GM19468 (cell line): ENCODE measurements around the gene UBALD1.

Source experiments
- ATAC-seq: cut with Tn5 transposase; IDR thresholded peaks from one replicate; pipeline ENCODE4 v1.9.1; 2021; ENCODE audit warnings: mild to moderate bottlenecking, moderate library complexity, moderate number of reproducible peaks; ENCODE audit not compliant: unreplicated experiment; ENCODE audit errors: extremely low read depth

Gene UBALD1

GRCh38 chr16:4646773-4647643 is 32.3 kb upstream of the UBALD1 start:
- ATAC-seq, result no peak

DNA sequence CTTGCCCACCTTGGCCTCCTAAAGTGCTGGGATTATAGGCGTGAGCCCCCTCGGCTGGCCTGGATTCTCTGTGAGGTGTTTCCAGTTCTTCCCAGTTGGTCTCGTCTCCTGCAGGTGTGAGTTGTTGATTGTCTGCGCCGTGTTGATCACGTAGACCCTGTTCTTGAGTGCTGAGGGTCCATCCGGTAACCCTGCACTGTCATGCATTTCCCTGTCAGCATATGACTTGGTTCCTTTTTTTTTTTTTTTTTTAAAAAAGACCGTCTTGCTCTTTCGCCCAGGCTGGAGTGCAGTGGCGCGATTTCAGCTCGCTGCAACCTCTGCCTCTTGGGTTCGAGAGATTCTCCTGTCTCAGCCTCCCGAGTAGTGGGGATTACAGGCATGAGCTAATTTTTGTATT is 27.2 kb upstream of the UBALD1 start:
- no peak for ATAC-seq

DNA sequence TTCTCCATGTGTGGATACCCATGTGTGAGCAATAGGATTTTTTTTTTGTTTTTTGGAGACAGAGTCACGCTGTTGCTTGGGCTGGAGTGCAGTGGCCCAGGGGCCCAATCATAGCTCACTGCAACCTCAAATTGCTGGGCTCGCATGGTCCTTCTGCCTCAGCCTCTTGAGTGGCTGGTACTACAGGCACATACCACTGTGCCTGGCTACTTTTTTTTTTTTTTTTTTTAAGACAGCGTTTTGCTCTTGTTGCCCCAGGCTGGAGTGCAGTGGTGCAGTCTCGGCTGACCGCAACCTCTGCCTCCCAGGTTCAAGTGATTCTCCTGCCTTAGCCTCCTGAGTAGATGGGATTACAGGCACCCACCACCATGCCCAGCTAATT is 26.6 kb upstream of the UBALD1 start:
- ATAC-seq, result no peak

- ATAC-seq, result no peak
These were observed 26.1 kb upstream of the UBALD1 start for GRCh38 chr16:4640572-4641305.

GRCh38 chr16:4639899-4640509 is 25.3 kb upstream of the UBALD1 start:
- ATAC-seq, result no peak

- no peak for ATAC-seq
These were observed 22.9 kb upstream of the UBALD1 start for GRCh38 chr16:4637501-4638166.

DNA sequence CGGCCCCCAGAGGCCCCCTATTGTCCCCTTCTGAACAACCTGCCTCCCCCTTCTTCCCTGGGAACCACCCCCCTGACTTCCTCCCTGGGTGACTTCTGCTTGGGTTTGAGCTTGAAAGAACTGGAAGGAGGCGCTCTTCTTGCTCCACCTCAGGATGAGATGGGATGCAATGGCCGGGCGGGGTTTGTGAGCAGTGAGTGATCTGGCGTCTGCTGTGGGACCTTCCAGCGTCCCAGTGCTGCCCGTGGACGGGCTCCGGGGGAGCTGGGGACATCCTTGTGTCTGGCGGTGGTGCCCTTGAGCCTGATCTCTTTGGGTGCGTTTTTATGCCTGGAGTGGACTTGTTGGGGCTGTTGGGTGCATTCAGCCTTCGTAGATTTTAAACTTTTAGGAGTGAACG is 21.5 kb upstream of the UBALD1 start:
- ATAC-seq, result no peak

DNA sequence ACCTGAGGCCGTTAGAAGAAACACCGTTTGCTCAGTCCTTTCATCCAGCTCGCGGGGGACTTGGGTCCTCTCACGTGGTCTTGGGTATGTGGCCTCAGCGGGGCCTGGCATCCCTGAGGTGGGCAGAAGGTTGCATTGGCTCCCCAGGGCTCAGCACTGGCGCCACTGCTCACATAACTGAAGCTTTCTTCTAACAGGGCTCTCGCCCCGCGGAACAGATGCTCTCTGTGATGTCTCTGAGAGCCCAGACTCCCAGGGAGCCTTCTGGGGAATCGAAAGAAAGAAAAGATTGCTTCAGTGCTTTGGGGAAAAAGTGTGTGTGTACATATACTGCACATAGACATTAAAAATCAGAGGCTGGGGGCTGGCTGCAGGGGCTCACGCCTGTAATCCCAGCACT is 20.1 kb upstream of the UBALD1 start:
- ATAC-seq, result no peak

- no peak for ATAC-seq
These were observed 19.4 kb upstream of the UBALD1 start for GRCh38 chr16:4633910-4634635.

DNA sequence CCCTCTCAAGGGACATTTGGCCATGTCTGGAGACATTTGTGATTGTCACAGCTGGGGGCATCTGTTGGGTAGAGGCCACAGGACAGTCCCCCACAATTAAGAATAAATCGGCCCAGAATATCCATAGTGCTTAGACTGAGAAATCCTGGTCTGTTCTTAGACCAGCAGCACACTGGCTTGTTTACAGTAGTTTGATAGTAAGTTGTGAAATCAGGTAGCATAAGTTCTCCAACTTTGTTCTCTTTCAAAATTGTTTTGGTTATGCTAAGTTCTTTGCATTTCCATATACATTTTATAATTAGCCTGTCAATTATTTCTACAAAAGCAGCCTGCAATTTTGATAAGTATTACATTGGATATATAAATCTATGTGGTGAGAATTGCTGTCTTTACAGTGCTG is 16.8 kb upstream of the UBALD1 start:
- no peak for ATAC-seq

DNA sequence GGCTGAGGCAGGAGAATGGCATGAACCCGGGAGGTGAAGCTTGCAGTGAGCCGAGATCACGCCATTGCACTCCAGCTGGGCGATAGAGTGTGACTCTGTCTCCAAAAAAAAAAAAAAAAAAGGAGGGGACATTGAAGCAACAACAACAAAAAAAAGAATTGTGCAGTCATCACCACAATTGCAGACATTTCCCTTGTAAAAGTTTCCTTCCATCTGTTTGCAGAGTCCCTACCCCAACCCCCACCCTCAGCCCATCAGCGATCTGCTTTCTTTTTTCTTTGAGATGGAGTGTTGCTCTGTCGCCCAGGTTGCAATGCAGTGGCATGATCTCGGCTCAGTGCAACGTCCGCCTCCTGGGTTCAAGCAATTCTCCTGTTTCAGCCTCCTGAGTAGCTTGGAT is 13.6 kb upstream of the UBALD1 start:
- no peak for ATAC-seq

DNA sequence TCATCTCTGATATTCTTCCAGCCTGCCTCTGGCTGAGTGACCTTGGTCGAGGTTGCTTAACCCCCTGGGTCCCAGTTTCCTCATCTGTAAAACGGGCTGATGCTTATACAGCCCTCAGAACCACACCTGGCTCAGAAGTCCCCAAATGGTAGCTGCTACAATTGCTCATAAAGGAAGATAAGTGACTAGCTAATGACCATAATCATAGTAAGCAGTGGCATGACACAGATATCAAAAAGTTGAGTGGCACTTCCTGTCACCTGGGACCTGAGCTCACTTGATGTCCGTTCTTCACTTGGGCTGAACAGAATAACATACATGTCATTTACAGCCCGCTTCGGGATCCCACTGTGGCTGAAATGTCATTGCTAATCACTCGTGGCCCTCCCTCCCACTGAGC is 11.7 kb upstream of the UBALD1 start:
- ATAC-seq, result no peak

GRCh38 chr16:4625560-4626159 is 11.0 kb upstream of the UBALD1 start:
- no peak for ATAC-seq

DNA sequence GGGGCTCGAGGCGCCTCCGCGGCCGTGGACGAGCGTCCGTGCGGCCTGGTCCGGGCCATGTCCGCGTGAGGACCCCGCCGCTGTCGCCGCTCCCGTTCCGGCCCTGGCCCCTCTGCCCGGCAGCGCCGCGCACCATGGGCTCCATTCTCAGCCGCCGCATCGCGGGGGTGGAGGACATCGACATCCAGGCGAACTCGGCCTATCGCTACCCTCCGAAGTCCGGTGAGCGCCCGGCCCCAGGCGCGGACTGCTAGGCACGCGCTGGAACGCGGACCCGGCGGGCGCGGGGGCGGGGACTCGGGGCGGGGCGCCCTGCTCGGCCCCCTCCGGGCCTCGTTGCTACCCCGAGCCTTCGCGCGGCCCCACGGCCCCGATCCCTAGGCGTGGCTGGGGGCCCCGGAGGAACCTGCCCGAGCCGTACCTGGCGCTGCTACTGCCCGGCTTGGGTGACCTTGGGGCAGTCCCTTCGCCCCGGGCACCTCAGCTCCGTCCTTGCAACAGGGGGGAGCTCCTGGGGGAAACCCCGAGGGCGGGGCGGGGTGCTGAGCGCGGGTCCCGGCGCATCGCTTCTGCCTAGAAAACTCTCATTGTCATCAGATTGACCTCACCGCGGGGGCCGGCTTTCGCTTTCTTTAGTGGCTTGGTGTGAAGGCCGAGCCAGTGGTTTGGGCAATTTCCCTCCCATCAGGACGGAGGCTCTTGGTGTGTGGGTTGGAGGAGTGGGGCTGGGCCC is 10.3 kb upstream of the UBALD1 start:
- peak; percentile 23 for ATAC-seq

DNA sequence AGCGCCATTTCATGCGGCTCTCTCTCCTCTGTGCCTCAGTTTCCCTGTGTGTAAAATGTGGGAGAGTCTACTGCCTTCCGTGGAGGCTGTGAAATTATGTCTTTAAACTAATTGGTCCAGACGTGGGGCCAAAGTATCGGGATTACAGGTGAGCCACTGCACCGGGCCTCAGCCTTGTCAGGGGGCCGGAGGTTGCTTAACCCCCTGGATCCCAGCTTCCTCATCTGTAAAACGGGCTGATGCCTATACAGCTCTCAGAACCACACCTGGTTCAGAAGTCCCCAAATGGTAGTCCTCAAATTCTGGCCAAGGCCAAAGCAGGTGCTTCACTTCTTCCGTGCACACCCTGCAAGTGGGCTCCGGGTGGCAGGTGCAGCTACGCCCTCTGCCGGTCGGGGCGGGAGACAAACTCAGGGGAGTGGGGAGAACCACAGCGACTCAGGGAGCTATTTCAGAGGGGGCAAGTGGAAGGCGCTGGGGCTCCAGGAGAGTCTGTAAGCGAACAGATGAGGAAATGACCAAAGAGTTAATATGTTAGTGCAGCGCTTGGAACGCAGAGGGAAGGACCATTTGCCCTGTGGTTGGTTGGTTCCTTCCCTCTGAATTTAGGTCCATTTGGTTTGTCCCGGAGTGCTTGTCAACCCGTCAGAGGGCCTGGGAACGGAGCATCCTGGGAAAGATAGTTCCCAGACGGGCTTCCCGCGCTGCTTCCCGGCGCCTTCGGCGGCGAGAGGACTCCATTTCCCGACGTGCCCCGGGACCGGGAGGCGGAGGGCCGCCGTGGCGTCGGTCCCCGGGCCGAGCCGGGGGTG is 9.5 kb upstream of the UBALD1 start, which contains the start of gene MGRN1:
Gene MGRN1 (plus strand): TSS at position 812 of the 812 bp plus-strand sequence. CDS start 135 bp downstream, outside the sequence.
- peak; percentile 53 for ATAC-seq

GRCh38 chr16:4623593-4623992 is 8.9 kb upstream of the UBALD1 start:
- ATAC-seq, result no peak

DNA sequence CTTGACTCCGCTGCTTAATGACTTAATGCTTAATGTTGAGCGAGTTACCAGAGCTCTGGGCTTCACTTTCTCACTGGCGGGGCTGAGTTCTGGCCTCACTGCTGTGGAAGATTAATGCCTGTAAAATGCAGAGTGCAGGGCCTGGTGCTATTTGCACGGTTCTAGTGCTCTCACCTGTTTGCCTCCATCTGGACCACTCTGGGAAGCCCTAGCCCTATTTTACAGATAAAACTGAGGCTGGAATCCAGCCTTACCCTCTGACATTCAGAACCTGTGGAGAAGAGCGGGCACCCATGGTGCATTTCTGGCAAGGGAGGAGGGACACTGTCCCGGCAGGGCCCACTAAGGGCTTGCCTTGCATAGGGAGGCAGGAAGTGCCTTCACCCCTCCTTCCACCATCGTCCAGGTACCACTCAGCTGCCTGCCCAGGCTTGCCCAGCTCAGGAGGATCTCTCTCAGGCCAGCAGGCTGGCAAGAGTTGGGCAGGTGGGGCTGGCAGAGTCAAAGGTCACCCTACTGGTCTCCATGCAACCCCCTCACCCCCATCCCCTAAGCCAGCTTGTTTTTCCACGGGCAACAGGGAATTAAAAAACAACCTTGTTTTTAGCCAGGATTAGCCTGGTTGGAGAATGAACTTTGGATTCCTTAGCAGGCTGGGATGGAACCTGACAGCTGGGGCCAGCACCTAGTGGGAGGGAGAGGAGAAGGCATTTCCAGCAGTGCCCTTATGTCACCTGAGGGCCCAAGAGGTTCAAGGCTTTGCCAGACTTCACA is 4.1 kb upstream of the UBALD1 start:
- no peak for ATAC-seq
